OCI-LY7 (cell line): ENCODE data around the gene SCGB3A1.

Experiments
- EZH2phosphoT487 ChIP-seq: fragments of 200-600 bp; sonication (generic); IDR thresholded peaks from 2 replicates; pipeline ENCODE4 v1.6.1; 2018; ENCODE audit warnings: low read depth, borderline replicate concordance, mild to moderate bottlenecking, mixed run types, antibody characterized with exemption, low read length, moderate library complexity, mixed read lengths
- TF ChIP-seq, protein P1 (sequence below): fragments of 200-600 bp; sonication (generic); conservative IDR thresholded peaks from 2 replicates; pipeline ENCODE4 v1.5.1; 2014; ENCODE audit warnings: mild to moderate bottlenecking, antibody characterized with exemption, low read length, moderate library complexity, mixed read lengths

DNA sequence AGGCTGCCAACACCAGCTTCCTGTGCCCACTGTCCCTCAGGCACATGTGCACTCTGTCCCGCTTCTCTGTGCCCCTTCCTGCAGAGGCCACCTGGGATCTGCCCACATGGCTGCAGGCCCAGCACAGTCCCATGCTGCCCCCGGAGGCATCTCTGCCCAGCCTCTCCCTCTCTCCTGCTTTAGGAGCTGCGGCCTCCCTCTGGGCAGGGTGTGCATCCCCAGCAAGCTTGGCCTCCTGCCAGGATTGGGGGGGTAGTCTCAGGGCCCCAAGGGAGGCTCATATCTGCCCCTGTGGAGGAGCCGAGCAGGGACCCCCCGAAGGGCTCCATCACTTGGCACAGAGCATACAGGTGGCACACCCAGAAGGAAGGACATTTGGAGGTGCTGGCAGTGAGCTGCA lies 33.3 kb upstream of the SCGB3A1 start:
- TF ChIP-seq, protein P1, sequence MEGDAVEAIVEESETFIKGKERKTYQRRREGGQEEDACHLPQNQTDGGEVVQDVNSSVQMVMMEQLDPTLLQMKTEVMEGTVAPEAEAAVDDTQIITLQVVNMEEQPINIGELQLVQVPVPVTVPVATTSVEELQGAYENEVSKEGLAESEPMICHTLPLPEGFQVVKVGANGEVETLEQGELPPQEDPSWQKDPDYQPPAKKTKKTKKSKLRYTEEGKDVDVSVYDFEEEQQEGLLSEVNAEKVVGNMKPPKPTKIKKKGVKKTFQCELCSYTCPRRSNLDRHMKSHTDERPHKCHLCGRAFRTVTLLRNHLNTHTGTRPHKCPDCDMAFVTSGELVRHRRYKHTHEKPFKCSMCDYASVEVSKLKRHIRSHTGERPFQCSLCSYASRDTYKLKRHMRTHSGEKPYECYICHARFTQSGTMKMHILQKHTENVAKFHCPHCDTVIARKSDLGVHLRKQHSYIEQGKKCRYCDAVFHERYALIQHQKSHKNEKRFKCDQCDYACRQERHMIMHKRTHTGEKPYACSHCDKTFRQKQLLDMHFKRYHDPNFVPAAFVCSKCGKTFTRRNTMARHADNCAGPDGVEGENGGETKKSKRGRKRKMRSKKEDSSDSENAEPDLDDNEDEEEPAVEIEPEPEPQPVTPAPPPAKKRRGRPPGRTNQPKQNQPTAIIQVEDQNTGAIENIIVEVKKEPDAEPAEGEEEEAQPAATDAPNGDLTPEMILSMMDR: no peak
- TF ChIP-seq EZH2phosphoT487: no peak
